OCI-LY3 (cell line): ENCODE results near the gene CNTNAP4.

Experiments
- CTCF ChIP-seq: fragments of 200-600, 300-600 bp; sonication (generic); IDR thresholded peaks from 2 replicates; pipeline ENCODE4 v1.5.1; 2014; ENCODE audit warnings: antibody characterized with exemption, low read length, low read depth
- EZH2phosphoT487 ChIP-seq: fragments of 200-600 bp; shearing (Covaris generic); IDR thresholded peaks from 2 replicates; pipeline ENCODE4 v1.6.1; 2018; ENCODE audit warnings: antibody characterized with exemption, mixed run types, low read depth

- TF ChIP-seq CTCF (no peak), EZH2phosphoT487 (no peak)
These were observed 26.6 kb downstream of the CNTNAP4 start for GRCh38 chr16:76303637-76304314.
